Activated CD8-positive, alpha-beta T cell treated with anti-CD3 and anti-CD28 coated beads for 36 hours (primary cell): ENCODE measurements around the gene CFAP97D2. TPM values are rescaled to one million over a fixed set of nuclear protein-coding genes. Genes with fewer than 3 reads are reported as not detected.

Experiments
- ATAC-seq: fragments of 200-7000 bp; cut with Tn5 transposase; one replicate; pipeline ENCODE4 v1.10.0; 2021; ENCODE audit warnings: mild to moderate bottlenecking, moderate library complexity
- CTCF ChIA-PET: fragments of 350-600 bp; sonication (Branson Sonifier 250); formaldehyde crosslinking; loops from one replicate; lab custom pipeline; 2021; ENCODE audit warnings: antibody characterized with exemption; lab: Charles Lee
- POLR2A ChIA-PET: fragments of 350-600 bp; sonication (Branson Sonifier 250); formaldehyde crosslinking; loops from one replicate; lab custom pipeline; 2021; ENCODE audit warnings: antibody characterized with exemption; lab: Charles Lee
- DNase-seq: peaks from one replicate; pipeline ENCODE4 v3.0.0-alpha.2; 2020
- H3K27ac Mint-ChIP-seq: one replicate; pipeline ENCODE4 v1.8.0; 2021; ENCODE audit warnings: mild to moderate bottlenecking, mixed read lengths
- H3K27me3 Mint-ChIP-seq: one replicate; pipeline ENCODE4 v1.8.0; 2021; ENCODE audit warnings: mixed read lengths
- H3K36me3 Mint-ChIP-seq: one replicate; pipeline ENCODE4 v1.8.0; 2021; ENCODE audit warnings: low read depth, mixed read lengths
- H3K4me1 Mint-ChIP-seq: one replicate; pipeline ENCODE4 v1.8.0; 2021; ENCODE audit warnings: low read depth, mixed read lengths
- H3K4me3 Mint-ChIP-seq: one replicate; pipeline ENCODE4 v1.8.0; 2021; ENCODE audit warnings: mild to moderate bottlenecking, moderate library complexity, mixed read lengths
- H3K9me3 Mint-ChIP-seq: one replicate; pipeline ENCODE4 v1.8.0; 2021; ENCODE audit warnings: mixed read lengths
- CTCF ChIP-seq: fragments of 200-600 bp; IDR thresholded peaks from one replicate; pipeline ENCODE4 v1.8.0; 2022; ENCODE audit warnings: antibody characterized with exemption, mild to moderate bottlenecking
- intact Hi-C: fragments of 100-400 bp; cut with micrococcal nuclease; formaldehyde crosslinking; loops from one replicate; pipeline ENCODE4 v1.10.0; 2022
- total RNA-seq, 2 experiments: library from RNA; stranded (reverse); gene quantifications; one replicate each; pipeline ENCODE4 v1.2.3, GENCODE V29; 2021

Gene CFAP97D2
- total RNA-seq, 2 experiments from 2014 or later, result not detected

- H3K9me3 Mint-ChIP-seq, result peaks cover 2% of the 10 kb centered on the region
- ChIA-PET POLR2A (interaction anchor here (0.6 to 0.8 kb wide), 2 partner anchors 64 to 147 kb away, joined by 3 read pairs; no protein-coding TSS in a partner anchor), CTCF (interaction anchor here (1.0 kb wide), 1 partner anchor 14 kb away, joined by 3 read pairs; no protein-coding TSS in a partner anchor)
- no peak overlapping the region for H3K27ac Mint-ChIP-seq
- peak; percentile 42 for DNase-seq
- H3K27me3 Mint-ChIP-seq, result no peaks in the 10 kb centered on the region
- no peak for TF ChIP-seq CTCF
- intact Hi-C loops, result no loop called here
- no peak overlapping the region for H3K4me3 Mint-ChIP-seq
- H3K36me3 Mint-ChIP-seq, result no peaks in the 10 kb centered on the region
- ATAC-seq, result peak; percentile 37
- peaks cover 21% of the 10 kb centered on the region for H3K4me1 Mint-ChIP-seq
These were observed 33.1 kb downstream of the CFAP97D2 start for GRCh38 chr13:114212158-114212495.

GRCh38 chr13:114213980-114214379 is 34.9 kb downstream of the CFAP97D2 start:
- no peak for TF ChIP-seq CTCF
- intact Hi-C loops, result no loop called here
- no peak overlapping the region for H3K4me3 Mint-ChIP-seq
- ChIA-PET POLR2A (interaction anchor here (0.6 to 0.7 kb wide), 2 partner anchors 24 to 83 kb away, joined by 3 read pairs; no protein-coding TSS in a partner anchor), CTCF (no interaction called here)
- H3K36me3 Mint-ChIP-seq, result no peaks in the 10 kb centered on the region
- H3K9me3 Mint-ChIP-seq, result no peaks in the 10 kb centered on the region
- peaks cover 34% of the 10 kb centered on the region for H3K4me1 Mint-ChIP-seq
- DNase-seq, result no peak
- no peak overlapping the region for H3K27ac Mint-ChIP-seq
- ATAC-seq, result no peak
- H3K27me3 Mint-ChIP-seq, result no peaks in the 10 kb centered on the region

- H3K27ac Mint-ChIP-seq, result peak overlapping the region; percentile 38
- DNase-seq, result no peak
These were observed 40.3 kb downstream of the CFAP97D2 start for GRCh38 chr13:114219392-114219791.

GRCh38 chr13:114222461-114222968 is 43.5 kb downstream of the CFAP97D2 start:
- no peak overlapping the region for H3K4me3 Mint-ChIP-seq
- intact Hi-C loops, result no loop called here
- no peak for DNase-seq
- peaks cover 75% of the 10 kb centered on the region for H3K4me1 Mint-ChIP-seq
- TF ChIP-seq CTCF, result no peak
- no peak for ATAC-seq
- ChIA-PET POLR2A (interaction anchor here (1.0 to 1.3 kb wide), 2 partner anchors 42 to 74 kb away, joined by 3 read pairs; no protein-coding TSS in a partner anchor), CTCF (interaction anchor here (0.7 to 1.4 kb wide), 5 partner anchors 51 to 177 kb away, joined by 3 to 8 read pairs (median 3); no protein-coding TSS in a partner anchor)
- H3K27ac Mint-ChIP-seq, result peak overlapping the region; percentile 35
- no peaks in the 10 kb centered on the region for H3K36me3 Mint-ChIP-seq
- H3K9me3 Mint-ChIP-seq, result no peaks in the 10 kb centered on the region
- no peaks in the 10 kb centered on the region for H3K27me3 Mint-ChIP-seq

More at GRCh38 chr13:114219392-114219791, 40.3 kb downstream of the CFAP97D2 start:
- intact Hi-C loops, result no loop called here
- no peak overlapping the region for H3K4me3 Mint-ChIP-seq
- POLR2A ChIA-PET, result interaction anchor here (0.9 to 1.4 kb wide), 2 partner anchors 16 to 97 kb away, joined by 3 to 4 read pairs; no protein-coding TSS in a partner anchor
- ATAC-seq, result no peak
- CTCF ChIA-PET, result interaction anchor here (1.3 kb wide), 1 partner anchor 76 kb away, joined by 7 read pairs; no protein-coding TSS in a partner anchor
- no peaks in the 10 kb centered on the region for H3K27me3 Mint-ChIP-seq
- peaks cover 55% of the 10 kb centered on the region for H3K4me1 Mint-ChIP-seq
- TF ChIP-seq CTCF, result no peak
- H3K36me3 Mint-ChIP-seq, result no peaks in the 10 kb centered on the region
- no peaks in the 10 kb centered on the region for H3K9me3 Mint-ChIP-seq

- intact Hi-C loops, result no loop called here
- DNase-seq (no peak), ATAC-seq (no peak)
- H3K27me3 Mint-ChIP-seq, result no peaks in the 10 kb centered on the region
- ChIA-PET POLR2A (interaction anchor here (0.9 to 1.0 kb wide), 4 partner anchors 81 to 185 kb away, joined by 3 to 5 read pairs (median 3); no protein-coding TSS in a partner anchor), CTCF (no interaction called here)
- no peaks in the 10 kb centered on the region for H3K36me3 Mint-ChIP-seq
- peaks cover 60% of the 10 kb centered on the region for H3K4me1 Mint-ChIP-seq
- H3K9me3 Mint-ChIP-seq, result no peaks in the 10 kb centered on the region
- no peak for TF ChIP-seq CTCF
- no peak overlapping the region for H3K27ac Mint-ChIP-seq
- H3K4me3 Mint-ChIP-seq, result no peak overlapping the region
These were observed 45.1 kb downstream of the CFAP97D2 start for GRCh38 chr13:114224201-114224600.
